WTC11 (cell line): ENCODE data around the gene TBC1D22A. TPM values are rescaled to one million over a fixed set of nuclear protein-coding genes. Genes with fewer than 3 reads are reported as not detected.

ENCODE experiments used
- ATAC-seq: fragments of 200-7000 bp; cut with Tn5 transposase; 2 replicates; pipeline ENCODE4 v1.10.0; 2021; ENCODE audit warnings: mild to moderate bottlenecking, moderate library complexity
- CTCF ChIA-PET: fragments of 300-600 bp; sonication (Branson Sonifier 250); formaldehyde crosslinking; loops from one replicate; lab custom pipeline; 2021; ENCODE audit warnings: antibody characterized with exemption; lab: Charles Lee
- POLR2A ChIA-PET: fragments of 350-600 bp; sonication (Branson Sonifier 250); formaldehyde crosslinking; loops from one replicate; lab custom pipeline; 2021; ENCODE audit warnings: antibody characterized with exemption; lab: Charles Lee
- DNase-seq: peaks from one replicate; pipeline ENCODE4 v3.0.0; 2021; ENCODE audit warnings: low spot score
- H3K27ac Mint-ChIP-seq: 2 replicates; pipeline ENCODE4 v1.8.0; 2021; ENCODE audit warnings: mixed read lengths
- H3K27me3 Mint-ChIP-seq: 2 replicates; pipeline ENCODE4 v1.8.0; 2021; ENCODE audit warnings: low read depth, mild to moderate bottlenecking, moderate library complexity, mixed read lengths
- H3K36me3 Mint-ChIP-seq: 2 replicates; pipeline ENCODE4 v1.8.0; 2021; ENCODE audit warnings: mixed read lengths
- H3K4me1 Mint-ChIP-seq: 2 replicates; pipeline ENCODE4 v1.8.0; 2022; ENCODE audit warnings: mixed read lengths
- H3K4me3 Mint-ChIP-seq: 2 replicates; pipeline ENCODE4 v1.8.0; 2021; ENCODE audit warnings: mild to moderate bottlenecking, moderate library complexity, mixed read lengths
- H3K9me3 Mint-ChIP-seq: 2 replicates; pipeline ENCODE4 v1.8.0; 2021; ENCODE audit warnings: mixed read lengths
- AR ChIP-seq: fragments of 250-450 bp; sonication (Bioruptor Pico); IDR thresholded peaks from 2 replicates; pipeline ENCODE4 v1.9.0; 2021; ENCODE audit warnings: mild to moderate bottlenecking
- CREB1 ChIP-seq: sonication (generic); formaldehyde crosslinking; IDR thresholded peaks from 2 replicates; pipeline ENCODE4 v1.8.0; 2023; ENCODE audit warnings: mild to moderate bottlenecking, missing genetic modification reagents
- E2F1 ChIP-seq: sonication (generic); formaldehyde crosslinking; IDR thresholded peaks from 2 replicates; pipeline ENCODE4 v1.8.0; 2022; ENCODE audit warnings: mild to moderate bottlenecking, missing genetic modification reagents
- E2F4 ChIP-seq: sonication (generic); formaldehyde crosslinking; IDR thresholded peaks from 2 replicates; pipeline ENCODE4 v1.8.1; 2022; ENCODE audit warnings: low read depth, mild to moderate bottlenecking, moderate library complexity, missing genetic modification reagents, borderline replicate concordance
- ETV6 ChIP-seq: sonication (generic); formaldehyde crosslinking; IDR thresholded peaks from 2 replicates; pipeline ENCODE4 v1.8.1; 2022; ENCODE audit warnings: mild to moderate bottlenecking, missing genetic modification reagents
- FOXK1 ChIP-seq: sonication (generic); formaldehyde crosslinking; IDR thresholded peaks from 2 replicates; pipeline ENCODE4 v1.8.0; 2022; ENCODE audit warnings: mild to moderate bottlenecking, moderate library complexity, missing genetic modification reagents
- GRHL2 ChIP-seq: fragments of 250-450 bp; sonication (Bioruptor Pico); IDR thresholded peaks from 2 replicates; pipeline ENCODE4 v1.8.0; 2022; ENCODE audit warnings: mild to moderate bottlenecking, moderate library complexity; ENCODE audit not compliant: insufficient replicate concordance, severe bottlenecking
- IRF2 ChIP-seq: sonication (generic); formaldehyde crosslinking; IDR thresholded peaks from 2 replicates; pipeline ENCODE4 v1.8.0; 2022; ENCODE audit warnings: low read depth, missing genetic modification reagents, borderline replicate concordance
- MLX ChIP-seq: sonication (generic); formaldehyde crosslinking; IDR thresholded peaks from 2 replicates; pipeline ENCODE4 v1.8.1; 2023; ENCODE audit warnings: mild to moderate bottlenecking, missing genetic modification reagents, moderate library complexity
- MYBL2 ChIP-seq: sonication (generic); formaldehyde crosslinking; IDR thresholded peaks from 2 replicates; pipeline ENCODE4 v1.8.1; 2023; ENCODE audit warnings: mild to moderate bottlenecking, moderate library complexity, missing genetic modification reagents
- NR3C1 ChIP-seq: sonication (generic); formaldehyde crosslinking; conservative IDR thresholded peaks from 2 replicates; pipeline ENCODE4 v1.8.1; 2023; ENCODE audit warnings: low read depth, mild to moderate bottlenecking, missing genetic modification reagents
- PREB ChIP-seq: sonication (generic); formaldehyde crosslinking; IDR thresholded peaks from 2 replicates; pipeline ENCODE4 v1.8.1; 2022; ENCODE audit warnings: mild to moderate bottlenecking, missing genetic modification reagents, moderate library complexity, borderline replicate concordance
- SMAD3 ChIP-seq: sonication (generic); formaldehyde crosslinking; IDR thresholded peaks from 2 replicates; pipeline ENCODE4 v1.8.0; 2022; ENCODE audit warnings: missing genetic modification reagents, mild to moderate bottlenecking, borderline replicate concordance
- STAT6 ChIP-seq: sonication (generic); formaldehyde crosslinking; conservative IDR thresholded peaks from 2 replicates; pipeline ENCODE4 v1.8.1; 2023; ENCODE audit warnings: mild to moderate bottlenecking, low read depth, missing genetic modification reagents, moderate library complexity
- TCF7 ChIP-seq: sonication (generic); formaldehyde crosslinking; IDR thresholded peaks from 2 replicates; pipeline ENCODE4 v1.8.0; 2022; ENCODE audit warnings: mild to moderate bottlenecking, low read depth, missing genetic modification reagents, moderate library complexity
- USF2 ChIP-seq: sonication (generic); formaldehyde crosslinking; IDR thresholded peaks from 2 replicates; pipeline ENCODE4 v1.8.1; 2023; ENCODE audit warnings: mild to moderate bottlenecking, missing genetic modification reagents, moderate library complexity
- ZBTB21 ChIP-seq: sonication (generic); formaldehyde crosslinking; IDR thresholded peaks from 2 replicates; pipeline ENCODE4 v1.8.1; 2023; ENCODE audit warnings: mild to moderate bottlenecking, missing genetic modification reagents, borderline replicate concordance
- ZNF138 ChIP-seq: sonication (generic); formaldehyde crosslinking; conservative IDR thresholded peaks from 2 replicates; pipeline ENCODE4 v1.8.1; 2022; ENCODE audit warnings: mild to moderate bottlenecking, moderate library complexity, missing genetic modification reagents
- ZNF532 ChIP-seq: fragments of 250-450 bp; sonication (Bioruptor Pico); IDR thresholded peaks from 2 replicates; pipeline ENCODE4 v1.9.0; 2021; ENCODE audit warnings: mild to moderate bottlenecking, borderline replicate concordance
- total RNA-seq: library from RNA; stranded (reverse); gene quantifications from 3 replicates; pipeline ENCODE4 v1.2.3, GENCODE V29; 2021

Gene TBC1D22A
- total RNA-seq, 1 experiment from 2014 or later: 18.1 TPM

- no peaks in the 10 kb centered on the region for H3K9me3 Mint-ChIP-seq
- POLR2A ChIA-PET: no interaction called here
- DNase-seq: no peak
- TF ChIP-seq ZBTB21: no peak
- TF ChIP-seq AR (CRISPR knock-in tag): no peak
- no peak for TF ChIP-seq SMAD3 (CRISPR knock-in tag)
- TF ChIP-seq ZNF532: no peak
- TF ChIP-seq E2F1 (CRISPR knock-in tag): no peak
- no peak for TF ChIP-seq MYBL2 (CRISPR knock-in tag)
- no peak for TF ChIP-seq USF2
- TF ChIP-seq FOXK1 (CRISPR knock-in tag): no peak
- no peak for TF ChIP-seq IRF2
- TF ChIP-seq, all 79 proteins: peak for 0
- CTCF ChIA-PET: no interaction called here
- ATAC-seq: no peak
- Mint-ChIP-seq H3K4me1 (peaks cover 12% of the 10 kb centered on the region), H3K27me3 (no peaks in the 10 kb centered on the region), H3K27ac (no peak overlapping the region), H3K4me3 (no peak overlapping the region), H3K36me3 (peaks cover 4% of the 10 kb centered on the region; the same call in 1 of the 2 replicates)
These were observed 365.8 kb downstream of the TBC1D22A start for GRCh38 chr22:47128216-47128615.

GRCh38 chr22:47128622-47129215 lies 366.3 kb downstream of the TBC1D22A start:
- Mint-ChIP-seq H3K27ac (peak overlapping the region; percentile 15), H3K9me3 (no peaks in the 10 kb centered on the region), H3K4me3 (no peak overlapping the region), H3K27me3 (no peaks in the 10 kb centered on the region), H3K36me3 (peaks cover 4% of the 10 kb centered on the region; the same call in 1 of the 2 replicates), H3K4me1 (peaks cover 8% of the 10 kb centered on the region)
- DNase-seq (no peak), ATAC-seq (no peak)
- POLR2A ChIA-PET: no interaction called here
- CTCF ChIA-PET: no interaction called here
- TF ChIP-seq NR3C1 (CRISPR knock-in tag): no peak
- no peak for TF ChIP-seq CREB1 (CRISPR knock-in tag)
- TF ChIP-seq ZNF138 (CRISPR knock-in tag): no peak
- no peak for TF ChIP-seq E2F4 (CRISPR knock-in tag)
- no peak for TF ChIP-seq GRHL2 (CRISPR knock-in tag)
- TF ChIP-seq MLX (CRISPR knock-in tag): no peak
- no peak for TF ChIP-seq TCF7 (CRISPR knock-in tag)
- TF ChIP-seq ETV6 (CRISPR knock-in tag): no peak
- TF ChIP-seq STAT6 (CRISPR knock-in tag): no peak
- TF ChIP-seq MYBL2 (CRISPR knock-in tag): no peak
- TF ChIP-seq PREB (CRISPR knock-in tag): no peak
